ENCODE data around the gene ARID1B. TPM values are rescaled to one million over a fixed set of nuclear protein-coding genes. Genes with fewer than 3 reads are reported as not detected.
A peak's percentile ranks its signal among the peaks of the same experiment; 100 is the strongest.

Gene ARID1B
- total RNA-seq, 4 donors from 2014 or later = 157 to 315 (median 206) TPM

DNA sequence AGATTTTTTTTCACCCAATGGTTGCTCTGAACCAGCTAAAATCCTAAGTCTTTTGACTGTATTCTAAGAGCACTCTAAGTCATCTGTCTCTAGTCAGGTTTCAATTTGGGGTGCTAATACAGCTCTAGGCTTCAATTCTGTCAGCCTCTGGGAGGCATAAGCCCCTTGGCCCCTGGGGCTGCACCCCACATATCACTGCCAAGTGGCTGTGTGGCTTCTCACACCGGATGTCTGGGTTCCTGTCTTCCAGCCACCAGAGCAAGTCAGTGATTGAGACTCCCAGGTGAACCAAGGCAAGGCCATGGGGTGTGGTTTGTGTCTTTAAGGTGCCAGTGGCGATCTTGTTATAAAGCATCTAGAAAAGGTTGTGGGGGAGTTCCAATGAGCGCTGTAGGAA, 409.6 kb downstream of the ARID1B start:
- Histone ChIP-seq H3K27me3 (no peaks in the 10 kb centered on the region), H3K9me3 (no peaks in the 10 kb centered on the region), H3K4me3 (replicated peaks in 1 of 3) (no peak overlapping the region), H3K4me1 (peaks cover 32 to 33% of the 10 kb centered on the region in 2 donors), H3K27ac (no peak overlapping the region), H3K36me3 (peaks cover 24 to 41% of the 10 kb centered on the region in 2 donors)
- intact Hi-C loops (cut with DNase I) = loop anchor here (10.0 kb wide), 1 partner anchor 152 kb away; no protein-coding TSS in a partner anchor
- TF ChIP-seq POLR2A (IDR thresholded peaks at IDR 0.05) = no peak
- TF ChIP-seq, protein P1, sequence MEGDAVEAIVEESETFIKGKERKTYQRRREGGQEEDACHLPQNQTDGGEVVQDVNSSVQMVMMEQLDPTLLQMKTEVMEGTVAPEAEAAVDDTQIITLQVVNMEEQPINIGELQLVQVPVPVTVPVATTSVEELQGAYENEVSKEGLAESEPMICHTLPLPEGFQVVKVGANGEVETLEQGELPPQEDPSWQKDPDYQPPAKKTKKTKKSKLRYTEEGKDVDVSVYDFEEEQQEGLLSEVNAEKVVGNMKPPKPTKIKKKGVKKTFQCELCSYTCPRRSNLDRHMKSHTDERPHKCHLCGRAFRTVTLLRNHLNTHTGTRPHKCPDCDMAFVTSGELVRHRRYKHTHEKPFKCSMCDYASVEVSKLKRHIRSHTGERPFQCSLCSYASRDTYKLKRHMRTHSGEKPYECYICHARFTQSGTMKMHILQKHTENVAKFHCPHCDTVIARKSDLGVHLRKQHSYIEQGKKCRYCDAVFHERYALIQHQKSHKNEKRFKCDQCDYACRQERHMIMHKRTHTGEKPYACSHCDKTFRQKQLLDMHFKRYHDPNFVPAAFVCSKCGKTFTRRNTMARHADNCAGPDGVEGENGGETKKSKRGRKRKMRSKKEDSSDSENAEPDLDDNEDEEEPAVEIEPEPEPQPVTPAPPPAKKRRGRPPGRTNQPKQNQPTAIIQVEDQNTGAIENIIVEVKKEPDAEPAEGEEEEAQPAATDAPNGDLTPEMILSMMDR (IDR thresholded peaks at IDR 0.05) = no peak
- 64 to 85% methylated on average over 3 of the region's 3 CpGs for WGBS, 2 donors
- no peak for DNase-seq

- intact Hi-C loops (cut with DNase I) = loop anchor here (10.0 kb wide), 1 partner anchor 153 kb away; no protein-coding TSS in a partner anchor
- Histone ChIP-seq H3K4me1 (peaks cover 32 to 33% of the 10 kb centered on the region in 2 donors), H3K9me3 (no peaks in the 10 kb centered on the region), H3K36me3 (peaks cover 25 to 38% of the 10 kb centered on the region in 2 donors), H3K27me3 (no peaks in the 10 kb centered on the region), H3K27ac (no peak overlapping the region), H3K4me3 (replicated peaks in 1 of 3) (no peak overlapping the region)
- peak; percentile 29 to 40 for DNase-seq
- 60% methylated on average over 11 of the region's 11 CpGs for WGBS, 2 donors
- TF ChIP-seq, protein P1 (IDR thresholded peaks at IDR 0.05) = no peak
- no peak for TF ChIP-seq POLR2A (IDR thresholded peaks at IDR 0.05)
Observed at GRCh38 chr6:157187182-157188083, 410.3 kb downstream of the ARID1B start.

DNA sequence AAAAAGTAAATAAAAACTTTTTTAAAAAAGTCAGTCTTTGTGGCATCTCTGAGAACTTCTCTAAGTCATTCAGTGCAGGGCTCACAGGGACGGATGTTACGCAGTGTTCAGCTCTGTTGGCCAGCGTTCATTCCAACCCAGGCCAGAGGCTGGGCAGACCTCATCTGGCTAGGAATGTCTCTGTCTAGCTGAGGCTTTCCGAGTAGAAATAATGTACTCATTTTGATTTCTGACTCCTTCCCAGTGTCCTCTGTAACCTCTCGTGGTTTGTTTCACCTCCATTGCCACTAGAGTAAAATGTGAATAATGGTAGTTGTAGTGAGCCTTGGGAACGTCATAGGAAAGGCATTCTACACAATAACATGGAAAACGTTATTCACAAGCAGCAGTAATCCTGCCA, 411.0 kb downstream of the ARID1B start:
- Histone ChIP-seq H3K27me3 (no peaks in the 10 kb centered on the region), H3K36me3 (peaks cover 30 to 36% of the 10 kb centered on the region in 2 donors), H3K4me3 (replicated peaks in 1 of 3) (no peak overlapping the region), H3K9me3 (no peaks in the 10 kb centered on the region), H3K4me1 (peaks cover 30 to 32% of the 10 kb centered on the region in 2 donors), H3K27ac (no peak overlapping the region)
- DNase-seq = no peak
- no peak for TF ChIP-seq POLR2A (IDR thresholded peaks at IDR 0.05)
- TF ChIP-seq, protein P1 (IDR thresholded peaks at IDR 0.05) = no peak
- WGBS, 2 donors = 88 to 90% methylated on average over 7 of the region's 7 CpGs
- intact Hi-C loops (cut with DNase I) = loop anchor here (10.0 kb wide), 1 partner anchor 153 kb away; no protein-coding TSS in a partner anchor

DNA sequence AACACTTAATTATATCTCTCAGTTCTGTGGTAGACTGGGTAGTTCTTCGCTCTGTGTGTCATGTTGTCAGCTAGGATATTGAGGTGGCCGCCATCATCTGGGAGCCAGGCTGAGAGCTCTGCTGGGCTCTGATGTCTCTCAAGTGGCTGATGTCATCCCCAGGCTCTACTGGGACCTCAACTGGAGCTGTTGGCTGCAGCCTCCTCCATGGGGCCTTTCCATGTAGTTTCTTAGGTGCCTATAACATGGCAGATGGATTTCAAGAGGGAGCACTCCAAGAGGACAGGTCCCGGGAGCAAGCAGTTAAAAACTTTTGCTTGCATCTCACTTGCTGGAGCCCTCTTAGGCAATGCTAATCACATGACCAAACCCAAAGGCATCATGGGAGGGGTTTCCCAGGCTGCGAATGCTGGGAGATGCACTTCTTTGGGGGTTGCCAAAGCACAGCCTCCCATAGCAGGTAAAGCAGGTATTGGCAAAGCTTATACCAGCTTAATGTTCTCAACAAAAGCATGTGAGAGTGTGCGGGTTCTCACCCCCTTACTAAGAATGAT, 416.3 kb downstream of the ARID1B start:
- Histone ChIP-seq H3K27ac (no peak overlapping the region), H3K4me1 (no peaks in the 10 kb centered on the region), H3K4me3 (replicated peaks in 1 of 3) (no peak overlapping the region), H3K9me3 (no peaks in the 10 kb centered on the region), H3K36me3 (peaks cover 32 to 44% of the 10 kb centered on the region in 2 donors), H3K27me3 (no peaks in the 10 kb centered on the region)
- 96 to 100% methylated on average over 5 of the region's 5 CpGs for WGBS, 2 donors
- intact Hi-C loops (cut with DNase I) = no loop called here
- no peak for DNase-seq
- TF ChIP-seq, protein P1 (IDR thresholded peaks at IDR 0.05) = no peak
- no peak for TF ChIP-seq POLR2A (IDR thresholded peaks at IDR 0.05)

DNA sequence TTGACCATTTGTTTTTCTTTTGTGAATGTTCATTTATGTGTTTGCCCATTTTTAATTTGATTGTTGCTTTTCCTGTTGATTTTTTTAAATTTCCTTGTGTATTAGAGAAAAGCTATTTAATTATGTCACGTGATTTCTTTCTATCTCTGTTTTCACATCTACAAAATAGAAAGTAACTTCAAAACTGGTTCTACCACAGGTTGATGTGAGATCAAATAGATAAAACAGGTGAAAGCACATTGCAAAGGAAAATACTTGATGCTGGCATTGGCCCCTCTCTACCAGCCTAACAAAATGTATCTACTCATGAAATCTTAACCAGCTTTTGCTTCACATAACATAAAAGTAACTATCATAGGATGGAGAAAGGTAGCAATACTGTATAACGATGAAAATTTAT, 416.9 kb downstream of the ARID1B start:
- DNase-seq = no peak
- intact Hi-C loops (cut with DNase I) = no loop called here
- 92 to 94% methylated on average over 2 of the region's 2 CpGs for WGBS, 2 donors
- no peak overlapping the region for H3K4me3 ChIP-seq (replicated peaks in 1 of 3)
- peaks cover 32 to 44% of the 10 kb centered on the region in 2 donors for H3K36me3 ChIP-seq
- no peaks in the 10 kb centered on the region for H3K4me1 ChIP-seq
- H3K27ac ChIP-seq = no peak overlapping the region
- TF ChIP-seq, protein P1 (IDR thresholded peaks at IDR 0.05) = no peak
- no peaks in the 10 kb centered on the region for H3K9me3 ChIP-seq
- no peaks in the 10 kb centered on the region for H3K27me3 ChIP-seq
